Thoracic aorta (tissue), 2 donors: ENCODE data around the gene BICDL1. TPM values are rescaled to one million over a fixed set of nuclear protein-coding genes. Genes with fewer than 3 reads are reported as not detected.

Experiments used
- ATAC-seq: fragments of 150-250 bp; one replicate; pipeline ENCODE4 v1.8.0; 2017; ENCODE audit warnings: low read depth; ENCODE audit not compliant: insufficient number of reproducible peaks, low FRiP score
- DNase-seq: peaks from one replicate; pipeline ENCODE4 v3.0.0-alpha.2; 2020; ENCODE audit warnings: low spot score
- H3K27ac ChIP-seq, 2 donors: fragments of 200-600 bp; sonication (generic); 1 replicate in 1 of 2; 2 replicates in 1 of 2; pipeline ENCODE4 v1.5.1; 2016; ENCODE audit warnings: mild to moderate bottlenecking in 2 of 2, moderate library complexity in 2 of 2
- H3K27me3 ChIP-seq: fragments of 200-600 bp; sonication (generic); replicated peaks from 2 replicates; pipeline ENCODE4 v1.6.0; 2016; ENCODE audit warnings: mild to moderate bottlenecking; ENCODE audit not compliant: insufficient read depth
- H3K36me3 ChIP-seq: fragments of 200-600 bp; sonication (generic); one replicate; pipeline ENCODE4 v1.5.1; 2016
- H3K4me1 ChIP-seq, 2 donors: fragments of 200-600 bp; sonication (generic); 1 replicate in 1 of 2; 2 replicates in 1 of 2; pipeline versions ENCODE4 v1.5.1 to v1.6.0; 2016; ENCODE audit warnings: low read depth in 2 of 2, mild to moderate bottlenecking in 1 of 2; ENCODE audit not compliant: control insufficient read depth in 1 of 2
- H3K4me3 ChIP-seq: fragments of 200-600 bp; sonication (generic); 2 replicates; pipeline ENCODE4 v1.5.1; 2016; ENCODE audit warnings: mild to moderate bottlenecking
- H3K9me3 ChIP-seq: fragments of 200-600 bp; sonication (generic); 2 replicates; pipeline ENCODE4 v1.5.1; 2016
- total RNA-seq, 2 donors: library from RNA; depleted of rRNA; stranded (reverse); fragments of >200 nt; gene quantifications; one replicate each; pipeline versions ENCODE4 v1.1.0 to v1.2.3, GENCODE V29; 2016
- TF ChIP-seq, protein P1 (sequence below): fragments of 200-600 bp; sonication (generic); IDR thresholded peaks from one replicate; pipeline ENCODE4 v1.5.1; 2019; ENCODE audit warnings: antibody characterized with exemption

Gene BICDL1
- total RNA-seq, 2 donors from 2014 or later, result 0.68 to 4.4 TPM

DNA sequence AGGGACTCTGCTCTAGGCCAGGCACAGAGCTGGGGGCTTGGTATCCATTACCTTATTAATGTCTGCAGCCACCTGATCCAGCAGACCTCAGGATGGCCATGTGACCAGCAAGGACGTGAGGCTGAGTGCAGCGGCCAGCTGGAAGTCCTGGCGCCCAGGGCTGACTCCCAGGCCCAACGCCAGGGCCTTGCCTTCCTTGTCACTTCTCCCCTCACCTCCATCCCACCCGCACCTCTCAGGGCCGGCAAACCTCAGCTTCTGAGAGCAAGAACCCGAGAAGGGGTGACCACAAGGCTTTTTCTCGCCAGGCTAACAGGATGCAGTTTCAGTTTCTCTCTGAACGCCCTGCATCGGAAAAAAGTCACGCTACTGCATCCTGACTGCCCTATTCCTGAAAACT is 112.1 kb downstream of the BICDL1 start:
- TF ChIP-seq, protein P1, sequence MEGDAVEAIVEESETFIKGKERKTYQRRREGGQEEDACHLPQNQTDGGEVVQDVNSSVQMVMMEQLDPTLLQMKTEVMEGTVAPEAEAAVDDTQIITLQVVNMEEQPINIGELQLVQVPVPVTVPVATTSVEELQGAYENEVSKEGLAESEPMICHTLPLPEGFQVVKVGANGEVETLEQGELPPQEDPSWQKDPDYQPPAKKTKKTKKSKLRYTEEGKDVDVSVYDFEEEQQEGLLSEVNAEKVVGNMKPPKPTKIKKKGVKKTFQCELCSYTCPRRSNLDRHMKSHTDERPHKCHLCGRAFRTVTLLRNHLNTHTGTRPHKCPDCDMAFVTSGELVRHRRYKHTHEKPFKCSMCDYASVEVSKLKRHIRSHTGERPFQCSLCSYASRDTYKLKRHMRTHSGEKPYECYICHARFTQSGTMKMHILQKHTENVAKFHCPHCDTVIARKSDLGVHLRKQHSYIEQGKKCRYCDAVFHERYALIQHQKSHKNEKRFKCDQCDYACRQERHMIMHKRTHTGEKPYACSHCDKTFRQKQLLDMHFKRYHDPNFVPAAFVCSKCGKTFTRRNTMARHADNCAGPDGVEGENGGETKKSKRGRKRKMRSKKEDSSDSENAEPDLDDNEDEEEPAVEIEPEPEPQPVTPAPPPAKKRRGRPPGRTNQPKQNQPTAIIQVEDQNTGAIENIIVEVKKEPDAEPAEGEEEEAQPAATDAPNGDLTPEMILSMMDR, result no peak
- no peaks in the 10 kb centered on the region for H3K27me3 ChIP-seq
- no peak for ATAC-seq
- DNase-seq, result no peak
- peak overlapping the region in 1 of 2 donors; percentile 25 for H3K27ac ChIP-seq
- no peaks in the 10 kb centered on the region for H3K9me3 ChIP-seq
- peak overlapping the region; percentile 12 for H3K4me3 ChIP-seq
- peaks cover 54% of the 10 kb centered on the region for H3K36me3 ChIP-seq
- H3K4me1 ChIP-seq, result peaks cover 17 to 27% of the 10 kb centered on the region in 2 donors

DNA sequence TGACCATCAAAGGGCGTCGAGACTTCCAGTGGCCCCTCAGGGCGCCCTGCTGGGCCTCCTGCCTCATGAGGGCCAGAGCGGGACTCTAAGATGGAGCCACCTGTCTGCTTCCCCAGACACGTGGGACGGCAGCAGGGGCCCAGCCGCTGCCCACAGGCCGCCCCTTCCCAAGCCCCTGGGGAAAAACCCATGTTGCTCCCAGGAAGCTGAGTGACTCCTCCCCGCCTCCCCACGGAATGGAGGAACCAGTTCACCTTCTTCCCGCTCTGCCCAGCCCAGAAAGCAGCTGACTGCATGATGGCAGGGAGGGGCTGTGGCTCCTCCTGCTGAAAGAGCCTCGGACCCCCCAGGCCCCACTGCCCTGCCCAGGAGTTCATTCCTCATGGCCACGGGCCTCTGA is 112.6 kb downstream of the BICDL1 start:
- H3K27me3 ChIP-seq, result no peaks in the 10 kb centered on the region
- peaks cover 50% of the 10 kb centered on the region for H3K36me3 ChIP-seq
- H3K4me1 ChIP-seq, result peaks cover 17 to 27% of the 10 kb centered on the region in 2 donors
- ATAC-seq (no peak), DNase-seq (no peak)
- TF ChIP-seq, protein P1, result no peak
- peak overlapping the region in 1 of 2 donors; percentile 25 for H3K27ac ChIP-seq
- H3K9me3 ChIP-seq, result no peaks in the 10 kb centered on the region
- H3K4me3 ChIP-seq, result peak overlapping the region; percentile 8

DNA sequence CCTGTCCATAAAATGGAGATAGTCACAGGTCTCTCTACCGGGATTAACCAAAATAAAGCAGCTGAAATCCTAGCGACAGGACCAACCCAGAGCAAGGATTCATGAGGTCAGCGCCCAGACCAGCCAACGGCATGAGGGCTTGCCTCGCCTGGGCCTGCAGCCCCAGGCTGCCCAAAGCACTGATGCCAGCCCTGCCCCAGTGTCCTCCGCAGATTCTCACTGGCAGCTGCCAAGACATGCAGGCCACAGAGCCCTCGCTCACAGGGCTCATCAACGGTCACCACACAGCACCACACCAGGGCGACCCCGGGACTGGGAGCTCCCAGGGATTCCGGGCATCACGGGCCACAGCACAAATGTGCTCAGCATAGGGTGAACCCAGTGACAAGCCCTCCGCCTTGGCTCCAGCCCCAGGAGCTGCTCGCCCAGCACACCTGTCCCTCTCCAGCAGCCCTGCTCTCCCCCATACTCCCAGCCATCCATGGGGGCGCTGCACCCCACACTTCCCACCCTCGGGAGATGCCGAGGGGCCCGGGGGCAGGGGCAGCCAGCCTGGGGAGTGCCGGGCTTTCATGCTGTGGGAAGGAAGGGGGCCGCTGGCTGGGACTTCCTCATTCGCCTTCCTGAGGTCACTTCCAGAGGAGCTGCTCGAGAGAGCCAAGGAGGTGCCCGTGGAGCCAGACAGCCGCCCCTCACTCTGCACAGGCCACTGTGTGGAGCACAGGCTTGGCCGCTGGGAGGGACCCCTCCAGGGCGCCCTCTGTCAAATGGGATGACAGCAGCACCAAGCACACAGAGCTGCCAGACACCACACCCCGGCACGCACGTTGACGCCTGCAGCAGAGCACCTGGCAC is 113.4 kb downstream of the BICDL1 start:
- DNase-seq (no peak), ATAC-seq (no peak)
- TF ChIP-seq, protein P1, result no peak
- H3K27ac ChIP-seq, result no peak overlapping the region
- peaks cover 17 to 27% of the 10 kb centered on the region in 2 donors for H3K4me1 ChIP-seq
- H3K4me3 ChIP-seq, result no peak overlapping the region
- no peaks in the 10 kb centered on the region for H3K27me3 ChIP-seq
- H3K36me3 ChIP-seq, result peaks cover 45% of the 10 kb centered on the region
- H3K9me3 ChIP-seq, result no peaks in the 10 kb centered on the region

DNA sequence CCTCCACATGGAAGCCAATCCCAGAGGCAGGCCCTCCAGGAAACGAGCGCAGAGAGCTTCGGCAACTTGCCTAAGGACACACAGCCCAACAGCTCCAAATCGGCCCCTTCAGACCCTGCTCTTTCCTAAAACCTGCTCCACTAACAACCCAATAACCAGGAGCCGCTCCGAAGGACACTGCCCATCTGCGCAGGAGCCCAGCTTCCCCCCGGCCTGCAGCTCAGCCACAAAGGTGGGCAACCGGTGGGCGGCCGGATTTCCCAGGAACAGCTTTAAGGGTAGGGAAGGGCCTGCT is 114.0 kb downstream of the BICDL1 start:
- H3K9me3 ChIP-seq, result no peaks in the 10 kb centered on the region
- H3K27me3 ChIP-seq, result no peaks in the 10 kb centered on the region
- H3K4me1 ChIP-seq, result peaks cover 17 to 27% of the 10 kb centered on the region in 2 donors
- DNase-seq, result no peak
- no peak for ATAC-seq
- TF ChIP-seq, protein P1, result no peak
- peaks cover 42% of the 10 kb centered on the region for H3K36me3 ChIP-seq
- no peak overlapping the region for H3K4me3 ChIP-seq
- no peak overlapping the region for H3K27ac ChIP-seq

DNA sequence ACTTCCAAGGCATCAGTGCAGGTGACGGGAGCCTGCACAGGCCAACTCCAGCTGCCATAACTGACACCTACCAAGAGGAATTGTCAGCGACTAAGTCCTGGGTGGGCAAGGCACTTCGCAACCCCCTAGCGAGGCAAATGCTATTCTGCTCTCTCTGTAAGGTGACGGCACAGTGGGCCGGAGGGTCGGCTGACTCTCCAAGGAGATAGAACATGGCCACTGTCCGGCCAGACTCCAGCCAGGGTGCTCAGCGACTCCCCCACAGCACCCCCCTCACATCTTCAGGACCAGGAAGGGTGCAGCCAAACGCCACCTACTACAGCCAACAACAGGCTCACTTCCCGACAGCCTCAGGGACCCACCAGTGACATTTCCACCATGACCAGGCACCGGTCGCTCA is 114.3 kb downstream of the BICDL1 start:
- ATAC-seq, result no peak
- H3K9me3 ChIP-seq, result no peaks in the 10 kb centered on the region
- no peak overlapping the region for H3K4me3 ChIP-seq
- no peaks in the 10 kb centered on the region for H3K27me3 ChIP-seq
- H3K27ac ChIP-seq, result no peak overlapping the region
- peaks cover 38% of the 10 kb centered on the region for H3K36me3 ChIP-seq
- DNase-seq, result no peak
- peaks cover 17 to 27% of the 10 kb centered on the region in 2 donors for H3K4me1 ChIP-seq
- TF ChIP-seq, protein P1, result no peak
